WTC11 (cell line): ENCODE measurements around the gene LHFPL2. TPM values are rescaled to one million over a fixed set of nuclear protein-coding genes. Genes with fewer than 3 reads are reported as not detected.

Experiments used
- ATAC-seq: fragments of 200-7000 bp; cut with Tn5 transposase; 2 replicates; pipeline ENCODE4 v1.10.0; 2021; ENCODE audit warnings: mild to moderate bottlenecking, moderate library complexity
- CTCF ChIA-PET: fragments of 300-600 bp; sonication (Branson Sonifier 250); formaldehyde crosslinking; loops from one replicate; lab custom pipeline; 2021; ENCODE audit warnings: antibody characterized with exemption; lab: Charles Lee
- POLR2A ChIA-PET: fragments of 350-600 bp; sonication (Branson Sonifier 250); formaldehyde crosslinking; loops from one replicate; lab custom pipeline; 2021; ENCODE audit warnings: antibody characterized with exemption; lab: Charles Lee
- DNase-seq: peaks from one replicate; pipeline ENCODE4 v3.0.0; 2021; ENCODE audit warnings: low spot score
- H3K27ac Mint-ChIP-seq: 2 replicates; pipeline ENCODE4 v1.8.0; 2021; ENCODE audit warnings: mixed read lengths
- H3K27me3 Mint-ChIP-seq: 2 replicates; pipeline ENCODE4 v1.8.0; 2021; ENCODE audit warnings: low read depth, mild to moderate bottlenecking, moderate library complexity, mixed read lengths
- H3K36me3 Mint-ChIP-seq: 2 replicates; pipeline ENCODE4 v1.8.0; 2021; ENCODE audit warnings: mixed read lengths
- H3K4me1 Mint-ChIP-seq: 2 replicates; pipeline ENCODE4 v1.8.0; 2022; ENCODE audit warnings: mixed read lengths
- H3K4me3 Mint-ChIP-seq: 2 replicates; pipeline ENCODE4 v1.8.0; 2021; ENCODE audit warnings: mild to moderate bottlenecking, moderate library complexity, mixed read lengths
- H3K9me3 Mint-ChIP-seq: 2 replicates; pipeline ENCODE4 v1.8.0; 2021; ENCODE audit warnings: mixed read lengths
- ARID4B ChIP-seq: sonication (generic); formaldehyde crosslinking; IDR thresholded peaks from 2 replicates; pipeline ENCODE4 v1.8.0; 2023; ENCODE audit warnings: missing genetic modification reagents, mild to moderate bottlenecking, borderline replicate concordance
- ATF2 ChIP-seq: sonication (generic); formaldehyde crosslinking; IDR thresholded peaks from 2 replicates; pipeline ENCODE4 v1.8.1; 2022; ENCODE audit warnings: low read depth, missing genetic modification reagents, borderline replicate concordance
- CREM ChIP-seq: sonication (generic); formaldehyde crosslinking; IDR thresholded peaks from 2 replicates; pipeline ENCODE4 v1.8.1; 2022; ENCODE audit warnings: mild to moderate bottlenecking, missing genetic modification reagents, moderate library complexity
- E2F1 ChIP-seq: sonication (generic); formaldehyde crosslinking; IDR thresholded peaks from 2 replicates; pipeline ENCODE4 v1.8.0; 2022; ENCODE audit warnings: mild to moderate bottlenecking, missing genetic modification reagents
- ERG ChIP-seq: fragments of 250-450 bp; sonication (Bioruptor Pico); IDR thresholded peaks from 2 replicates; pipeline ENCODE4 v1.8.0; 2021; ENCODE audit warnings: mild to moderate bottlenecking
- FOXJ3 ChIP-seq: sonication (generic); formaldehyde crosslinking; IDR thresholded peaks from 2 replicates; pipeline ENCODE4 v1.9.0; 2021; ENCODE audit warnings: missing genetic modification reagents, mild to moderate bottlenecking, borderline replicate concordance
- GRHL2 ChIP-seq: fragments of 250-450 bp; sonication (Bioruptor Pico); IDR thresholded peaks from 2 replicates; pipeline ENCODE4 v1.8.0; 2022; ENCODE audit warnings: mild to moderate bottlenecking, moderate library complexity; ENCODE audit not compliant: insufficient replicate concordance, severe bottlenecking
- HMGXB4 ChIP-seq: sonication (generic); formaldehyde crosslinking; IDR thresholded peaks from 2 replicates; pipeline ENCODE4 v1.8.1; 2023; ENCODE audit warnings: mild to moderate bottlenecking, moderate library complexity, missing genetic modification reagents
- OVOL2 ChIP-seq: fragments of 250-450 bp; sonication (Bioruptor Pico); IDR thresholded peaks from 2 replicates; pipeline ENCODE4 v1.9.0; 2021; ENCODE audit warnings: mild to moderate bottlenecking, borderline replicate concordance
- PREB ChIP-seq: sonication (generic); formaldehyde crosslinking; IDR thresholded peaks from 2 replicates; pipeline ENCODE4 v1.8.1; 2022; ENCODE audit warnings: mild to moderate bottlenecking, missing genetic modification reagents, moderate library complexity, borderline replicate concordance
- SMAD3 ChIP-seq: sonication (generic); formaldehyde crosslinking; IDR thresholded peaks from 2 replicates; pipeline ENCODE4 v1.8.0; 2022; ENCODE audit warnings: missing genetic modification reagents, mild to moderate bottlenecking, borderline replicate concordance
- SP1 ChIP-seq: sonication (generic); formaldehyde crosslinking; conservative IDR thresholded peaks from 2 replicates; pipeline ENCODE4 v1.8.1; 2022; ENCODE audit warnings: missing genetic modification reagents
- ZNF263 ChIP-seq: sonication (generic); formaldehyde crosslinking; IDR thresholded peaks from 2 replicates; pipeline ENCODE4 v1.8.1; 2022; ENCODE audit warnings: low read depth, mild to moderate bottlenecking, moderate library complexity, missing genetic modification reagents
- ZSCAN18 ChIP-seq: fragments of 250-450 bp; sonication (Bioruptor Pico); IDR thresholded peaks from 2 replicates; pipeline ENCODE4 v2.1.2; 2022; ENCODE audit warnings: mild to moderate bottlenecking, moderate library complexity
- total RNA-seq: library from RNA; stranded (reverse); gene quantifications from 3 replicates; pipeline ENCODE4 v1.2.3, GENCODE V29; 2021

The LHFPL2 gene
- total RNA-seq, 1 experiment from 2014 or later: 40.6 TPM

- no peak for TF ChIP-seq ZSCAN18 (CRISPR knock-in tag)
- no peak for TF ChIP-seq HMGXB4
Observed at GRCh38 chr5:78483809-78484521, 164.6 kb downstream of the LHFPL2 start (continued).

GRCh38 chr5:78482948-78483347 is 165.6 kb downstream of the LHFPL2 start:
- ChIA-PET CTCF (interaction anchor here (1.6 kb wide), 1 partner anchor 162 kb away, joined by 6 read pairs; no protein-coding TSS in a partner anchor), POLR2A (no interaction called here)
- DNase-seq: no peak
- no peaks in the 10 kb centered on the region for H3K9me3 Mint-ChIP-seq
- H3K36me3 Mint-ChIP-seq: peaks cover 7% of the 10 kb centered on the region; the same call in 1 of the 2 replicates
- no peak overlapping the region for H3K27ac Mint-ChIP-seq
- H3K4me3 Mint-ChIP-seq: no peak overlapping the region
- no peaks in the 10 kb centered on the region for H3K4me1 Mint-ChIP-seq
- H3K27me3 Mint-ChIP-seq: no peaks in the 10 kb centered on the region
- TF ChIP-seq ZSCAN18 (CRISPR knock-in tag): no peak
- TF ChIP-seq ZNF263 (CRISPR knock-in tag): no peak
- TF ChIP-seq OVOL2 (CRISPR knock-in tag): no peak
- TF ChIP-seq ERG (CRISPR knock-in tag): no peak
- no peak for TF ChIP-seq FOXJ3 (CRISPR knock-in tag)
- no peak for TF ChIP-seq SMAD3 (CRISPR knock-in tag)
- TF ChIP-seq, all 79 proteins: peak for 0
- ATAC-seq: no peak

GRCh38 chr5:78476795-78477194 is 171.8 kb downstream of the LHFPL2 start:
- no peak for DNase-seq
- no peak for TF ChIP-seq CREM
- TF ChIP-seq GRHL2: no peak
- TF ChIP-seq ZSCAN18 (CRISPR knock-in tag): no peak
- no peak for TF ChIP-seq E2F1
- TF ChIP-seq ARID4B (CRISPR knock-in tag): no peak
- no peak for TF ChIP-seq ATF2 (CRISPR knock-in tag)
- no peak for TF ChIP-seq PREB (CRISPR knock-in tag)
- no peak for TF ChIP-seq SP1 (CRISPR knock-in tag)
- no peak overlapping the region for H3K27ac Mint-ChIP-seq
- no peak overlapping the region for H3K4me3 Mint-ChIP-seq
- ChIA-PET CTCF (no interaction called here), POLR2A (interaction anchor here (0.5 to 0.7 kb wide), 2 partner anchors 28 to 50 kb away, joined by 3 read pairs; no protein-coding TSS in a partner anchor)
- no peaks in the 10 kb centered on the region for H3K4me1 Mint-ChIP-seq
- H3K9me3 Mint-ChIP-seq: no peaks in the 10 kb centered on the region
- no peaks in the 10 kb centered on the region for H3K36me3 Mint-ChIP-seq
- H3K27me3 Mint-ChIP-seq: no peaks in the 10 kb centered on the region
- ATAC-seq: no peak
